Cardiac muscle cell (in vitro differentiated cells and primary cell): Measurements from ENCODE around the gene NXF3. TPM values are rescaled to one million over a fixed set of nuclear protein-coding genes. Genes with fewer than 3 reads are reported as not detected.
"Not testable (repeated sequence)": the region's sequence is repeated elsewhere in the genome, so short reads cannot be mapped to it uniquely, and the experiment has no call there.

Source experiments
- DNase-seq, 2 donors: peaks; one replicate each; pipeline versions ENCODE4 v3.0.0 to v3.0.0-alpha.2; 2010 to 2017; ENCODE audit warnings: low read depth in 1 of 2, low spot score in 1 of 2
- H3K27ac ChIP-seq: fragments of 200-600 bp; sonication (generic); 2 replicates; pipeline ENCODE4 v1.5.1; 2016
- H3K27me3 ChIP-seq: fragments of 200-600 bp; sonication (generic); 2 replicates; pipeline ENCODE4 v1.6.0; 2016; ENCODE audit warnings: control low read depth
- H3K36me3 ChIP-seq: fragments of 200-600 bp; sonication (generic); 2 replicates; pipeline ENCODE4 v1.5.1; 2016; ENCODE audit warnings: control low read depth
- H3K4me1 ChIP-seq: fragments of 200-600 bp; sonication (generic); 2 replicates; pipeline ENCODE4 v1.8.1; 2017; ENCODE audit warnings: low read depth, mild to moderate bottlenecking, mixed run types
- H3K4me3 ChIP-seq: fragments of 200-600 bp; sonication (generic); 2 replicates; pipeline ENCODE4 v1.5.1; 2016; ENCODE audit warnings: mild to moderate bottlenecking
- H3K9me3 ChIP-seq: fragments of 200-600 bp; sonication (generic); 2 replicates; pipeline ENCODE4 v1.5.1; 2017; ENCODE audit warnings: low read depth, mild to moderate bottlenecking, control low read depth
- polyA plus RNA-seq: library from polyadenylated mRNA; unstranded; fragments of >200 nt; fragmentation: Nextera tagmentation; extraction: Ambion mirVana; gene quantifications from 2 replicates; pipeline ENCODE4 v1.2.1, GENCODE V29; 2016
- total RNA-seq: library from RNA; depleted of rRNA; stranded (reverse); fragments of >200 nt; gene quantifications from 2 replicates; pipeline ENCODE4 v1.2.3, GENCODE V29; 2016
- TF ChIP-seq, protein P1 (sequence below): IDR thresholded peaks from 2 replicates; pipeline ENCODE4 v1.5.1; 2012; ENCODE audit warnings: low read depth, mild to moderate bottlenecking, low read length

The NXF3 gene
- total and polyA plus RNA-seq, 2 experiments from 2014 or later, result 0.27 TPM; not detected in 1

DNA sequence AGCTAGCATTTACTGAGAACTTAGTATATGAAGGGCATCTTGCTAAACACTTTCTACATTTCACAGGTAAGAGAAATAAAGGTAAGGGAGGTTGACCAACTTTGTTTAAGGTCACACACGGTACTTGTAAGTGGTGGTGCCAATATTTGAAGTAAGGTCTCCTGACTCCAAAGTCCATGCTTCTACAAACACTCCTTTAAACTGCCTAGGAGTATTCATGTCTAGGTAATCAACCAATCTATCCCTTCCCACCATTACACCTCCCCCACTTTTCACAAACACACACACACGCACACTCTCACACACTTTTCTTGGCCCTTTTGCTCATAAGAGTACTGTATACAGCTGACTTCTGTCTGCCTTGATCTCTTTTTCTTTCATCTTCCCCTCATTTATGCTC lies 36.0 kb downstream of the NXF3 start:
- TF ChIP-seq, protein P1, sequence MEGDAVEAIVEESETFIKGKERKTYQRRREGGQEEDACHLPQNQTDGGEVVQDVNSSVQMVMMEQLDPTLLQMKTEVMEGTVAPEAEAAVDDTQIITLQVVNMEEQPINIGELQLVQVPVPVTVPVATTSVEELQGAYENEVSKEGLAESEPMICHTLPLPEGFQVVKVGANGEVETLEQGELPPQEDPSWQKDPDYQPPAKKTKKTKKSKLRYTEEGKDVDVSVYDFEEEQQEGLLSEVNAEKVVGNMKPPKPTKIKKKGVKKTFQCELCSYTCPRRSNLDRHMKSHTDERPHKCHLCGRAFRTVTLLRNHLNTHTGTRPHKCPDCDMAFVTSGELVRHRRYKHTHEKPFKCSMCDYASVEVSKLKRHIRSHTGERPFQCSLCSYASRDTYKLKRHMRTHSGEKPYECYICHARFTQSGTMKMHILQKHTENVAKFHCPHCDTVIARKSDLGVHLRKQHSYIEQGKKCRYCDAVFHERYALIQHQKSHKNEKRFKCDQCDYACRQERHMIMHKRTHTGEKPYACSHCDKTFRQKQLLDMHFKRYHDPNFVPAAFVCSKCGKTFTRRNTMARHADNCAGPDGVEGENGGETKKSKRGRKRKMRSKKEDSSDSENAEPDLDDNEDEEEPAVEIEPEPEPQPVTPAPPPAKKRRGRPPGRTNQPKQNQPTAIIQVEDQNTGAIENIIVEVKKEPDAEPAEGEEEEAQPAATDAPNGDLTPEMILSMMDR, result no peak
- H3K36me3 ChIP-seq, result no peaks in the 10 kb centered on the region
- H3K27ac ChIP-seq, result no peak overlapping the region

DNA sequence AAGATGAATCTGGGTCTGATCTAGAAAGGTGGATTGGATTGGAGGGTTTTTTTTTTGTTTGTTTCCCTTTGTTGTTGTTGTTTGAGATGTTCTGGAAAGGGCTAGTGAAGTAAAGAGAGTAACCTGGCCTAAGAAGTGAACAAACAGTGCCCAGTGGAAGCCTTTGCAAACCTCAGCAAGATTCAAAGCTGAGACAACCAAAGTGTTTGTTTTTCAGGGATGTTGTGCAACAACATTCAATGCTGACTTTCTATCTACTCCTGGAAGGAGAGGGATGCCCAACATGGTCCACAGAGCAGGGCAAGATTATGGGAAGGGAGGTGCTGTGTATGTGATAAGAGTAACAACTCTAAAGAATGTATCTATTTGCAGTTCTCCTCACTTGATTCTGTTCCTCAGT lies 40.3 kb downstream of the NXF3 start:
- H3K4me1 ChIP-seq, result no peaks in the 10 kb centered on the region
- H3K4me3 ChIP-seq, result no peak overlapping the region
- TF ChIP-seq, protein P1, result no peak
- H3K36me3 ChIP-seq, result no peaks in the 10 kb centered on the region
- H3K27me3 ChIP-seq, result no peaks in the 10 kb centered on the region
- DNase-seq, result no peak
- no peak overlapping the region for H3K27ac ChIP-seq
- no peaks in the 10 kb centered on the region for H3K9me3 ChIP-seq

More for the DNA sequence above, 36.0 kb downstream of the NXF3 start:
- Histone ChIP-seq H3K4me1 (no peaks in the 10 kb centered on the region), H3K27me3 (no peaks in the 10 kb centered on the region), H3K9me3 (no peaks in the 10 kb centered on the region), H3K4me3 (no peak overlapping the region)
- DNase-seq, result no peak

- Histone ChIP-seq H3K27me3 (no peaks in the 10 kb centered on the region), H3K27ac (no peak overlapping the region), H3K36me3 (no peaks in the 10 kb centered on the region), H3K4me3 (no peak overlapping the region), H3K9me3 (no peaks in the 10 kb centered on the region), H3K4me1 (no peaks in the 10 kb centered on the region)
- TF ChIP-seq, protein P1, result no peak
- DNase-seq, result no peak
Measured at GRCh38 chrX:103051260-103051789, 41.6 kb downstream of the NXF3 start.

GRCh38 chrX:103033371-103033770 lies 59.6 kb downstream of the NXF3 start:
- not testable (repeated sequence) for DNase-seq, H3K4me3 ChIP-seq, H3K9me3 ChIP-seq, H3K27me3 ChIP-seq, H3K4me1 ChIP-seq, H3K27ac ChIP-seq, H3K36me3 ChIP-seq

Other genes with a start within 250 kb of the NXF3 start
- 0.48 and 0.99 TPM in 2 replicates for gene RAB40AL, start 155.9 kb downstream of the NXF3 start, total RNA-seq
- 0.62 and 0.87 TPM in 2 replicates for gene RAB40AL, start 155.9 kb downstream of the NXF3 start, polyA plus RNA-seq
- gene BEX1, start 29.0 kb downstream of the NXF3 start, total RNA-seq, result 102 and 179 TPM in 2 replicates
- 96.5 and 166 TPM in 2 replicates for gene BEX1, start 29.0 kb downstream of the NXF3 start, polyA plus RNA-seq
- gene BEX4, start 122.0 kb upstream of the NXF3 start, total RNA-seq, result 244 and 245 TPM in 2 replicates
- gene BEX4, start 122.0 kb upstream of the NXF3 start, polyA plus RNA-seq, result 577 and 588 TPM in 2 replicates
- gene TCEAL8, start 162.0 kb upstream of the NXF3 start, total RNA-seq, result 212 and 239 TPM in 2 replicates
- 314 and 379 TPM in 2 replicates for gene TCEAL8, start 162.0 kb upstream of the NXF3 start, polyA plus RNA-seq
- 0.15 and 0.78 TPM in 2 replicates for gene TCEAL5, start 183.6 kb upstream of the NXF3 start, total RNA-seq
- 1.3 TPM in 1 of 2 replicates, not detected in the other for gene TCEAL5, start 183.6 kb upstream of the NXF3 start, polyA plus RNA-seq
- 113 and 142 TPM in 2 replicates for gene BEX2, start 217.8 kb upstream of the NXF3 start, total RNA-seq
- gene BEX2, start 217.8 kb upstream of the NXF3 start, polyA plus RNA-seq, result 169 and 188 TPM in 2 replicates
- 3.5 and 7.0 TPM in 2 replicates for gene TCEAL7, start 237.1 kb upstream of the NXF3 start, total RNA-seq
- gene TCEAL7, start 237.1 kb upstream of the NXF3 start, polyA plus RNA-seq, result 7.9 and 9.0 TPM in 2 replicates